Right atrium auricular region (tissue), 2 donors: Measurements from ENCODE around the gene REEP3. TPM values are rescaled to one million over a fixed set of nuclear protein-coding genes. Genes with fewer than 3 reads are reported as not detected.

ENCODE experiments used
- DNase-seq: peaks from one replicate; pipeline ENCODE4 v3.0.0-alpha.2; 2019; ENCODE audit warnings: low spot score
- H3K27ac ChIP-seq, 2 donors: fragments of 200-600 bp; sonication (generic); 1 replicate in 1 of 2; 2 replicates in 1 of 2; pipeline ENCODE4 v1.5.1; 2016 to 2019
- H3K27me3 ChIP-seq, 2 donors: fragments of 200-600 bp; sonication (generic); one replicate each; pipeline versions ENCODE4 v1.5.1 to v1.6.0; 2017 to 2019
- H3K36me3 ChIP-seq: fragments of 200-600 bp; sonication (generic); one replicate; pipeline ENCODE4 v1.5.1; 2016
- H3K4me1 ChIP-seq, 2 donors: fragments of 200-600 bp; sonication (generic); one replicate each; pipeline versions ENCODE4 v1.5.1 to v1.6.0; 2017 to 2019
- H3K4me3 ChIP-seq, 2 donors: fragments of 200-600 bp; sonication (generic); 1 replicate in 1 of 2; 2 replicates in 1 of 2; pipeline ENCODE4 v1.5.1; 2017 to 2019; ENCODE audit warnings: mild to moderate bottlenecking in 1 of 2, moderate library complexity in 1 of 2
- H3K9me3 ChIP-seq, 2 donors: fragments of 200-600 bp; sonication (generic); one replicate each; pipeline ENCODE4 v1.5.1; 2019
- CTCF ChIP-seq, 2 donors: fragments of 200-600 bp; sonication (generic); IDR thresholded peaks; one replicate each; pipeline ENCODE4 v1.5.1; 2019; ENCODE audit warnings: antibody characterized with exemption in 2 of 2
- total RNA-seq, 2 donors: library from RNA; depleted of rRNA; stranded (reverse); fragments of >200 nt; gene quantifications; one replicate each; pipeline ENCODE4 v1.1.0, GENCODE V29; 2016

The REEP3 gene
- total RNA-seq, 2 donors from 2014 or later: 41.4 to 42.7 TPM

- no peaks in the 10 kb centered on the region for H3K27me3 ChIP-seq
- no peak for TF ChIP-seq CTCF (IDR thresholded peaks at IDR 0.05)
- H3K36me3 ChIP-seq: no peaks in the 10 kb centered on the region
- no peaks in the 10 kb centered on the region for H3K9me3 ChIP-seq
- no peak for DNase-seq
- no peak overlapping the region for H3K27ac ChIP-seq
- H3K4me1 ChIP-seq: peaks cover 0 to 9% of the 10 kb centered on the region in 2 donors
- H3K4me3 ChIP-seq: no peak overlapping the region
Observed at GRCh38 chr10:63553473-63553872, 32.3 kb downstream of the REEP3 start.

DNA sequence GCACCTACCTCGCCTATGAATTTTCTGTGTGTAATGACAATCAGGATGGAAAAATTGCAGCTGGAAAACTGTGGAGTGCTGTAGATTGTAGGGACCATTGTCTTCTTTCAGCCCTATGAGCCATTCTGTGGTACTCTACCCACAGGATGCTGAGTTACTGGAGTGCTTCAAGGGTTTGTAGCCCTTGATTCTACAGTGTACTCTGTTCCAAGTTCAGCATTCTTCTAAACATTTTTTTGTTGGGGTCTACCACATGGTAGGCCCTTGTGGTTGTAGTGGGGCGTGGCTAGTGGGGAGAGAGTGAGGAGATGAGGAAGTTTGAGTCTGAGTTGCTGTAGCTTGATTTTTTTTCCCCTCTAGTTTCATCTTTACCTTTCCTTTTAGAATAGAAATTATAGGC is 33.5 kb downstream of the REEP3 start:
- H3K27ac ChIP-seq: no peak overlapping the region
- H3K27me3 ChIP-seq: no peaks in the 10 kb centered on the region
- no peaks in the 10 kb centered on the region for H3K36me3 ChIP-seq
- no peaks in the 10 kb centered on the region for H3K9me3 ChIP-seq
- no peak for DNase-seq
- no peak overlapping the region for H3K4me3 ChIP-seq
- no peak for TF ChIP-seq CTCF (IDR thresholded peaks at IDR 0.05)
- peaks cover 0 to 5% of the 10 kb centered on the region in 2 donors for H3K4me1 ChIP-seq

DNA sequence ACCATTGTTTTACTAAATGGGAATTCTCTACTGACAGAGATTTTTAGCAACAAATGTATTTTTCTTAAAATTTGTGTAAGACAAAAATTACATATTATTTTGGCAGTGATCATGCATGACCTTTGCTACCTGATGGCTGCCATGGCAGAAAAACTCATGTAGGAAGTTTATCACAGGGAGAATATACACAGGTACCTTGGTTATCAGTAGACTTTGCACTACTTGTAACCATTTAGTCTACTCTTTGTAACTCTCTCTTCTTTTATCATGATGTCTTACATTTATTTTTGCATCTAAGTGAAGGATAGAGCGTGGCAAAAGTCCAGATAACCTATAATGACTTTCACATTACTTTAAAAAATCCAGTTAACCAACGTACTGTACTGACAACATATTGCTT is 34.1 kb downstream of the REEP3 start:
- H3K27ac ChIP-seq: no peak overlapping the region
- no peaks in the 10 kb centered on the region for H3K27me3 ChIP-seq
- no peaks in the 10 kb centered on the region for H3K4me1 ChIP-seq
- H3K36me3 ChIP-seq: no peaks in the 10 kb centered on the region
- TF ChIP-seq CTCF (IDR thresholded peaks at IDR 0.05): no peak
- H3K9me3 ChIP-seq: no peaks in the 10 kb centered on the region
- H3K4me3 ChIP-seq: no peak overlapping the region
- no peak for DNase-seq

- Histone ChIP-seq H3K4me3 (no peak overlapping the region), H3K4me1 (no peaks in the 10 kb centered on the region)
Observed at GRCh38 chr10:63558132-63558784, 37.1 kb downstream of the REEP3 start.

DNA sequence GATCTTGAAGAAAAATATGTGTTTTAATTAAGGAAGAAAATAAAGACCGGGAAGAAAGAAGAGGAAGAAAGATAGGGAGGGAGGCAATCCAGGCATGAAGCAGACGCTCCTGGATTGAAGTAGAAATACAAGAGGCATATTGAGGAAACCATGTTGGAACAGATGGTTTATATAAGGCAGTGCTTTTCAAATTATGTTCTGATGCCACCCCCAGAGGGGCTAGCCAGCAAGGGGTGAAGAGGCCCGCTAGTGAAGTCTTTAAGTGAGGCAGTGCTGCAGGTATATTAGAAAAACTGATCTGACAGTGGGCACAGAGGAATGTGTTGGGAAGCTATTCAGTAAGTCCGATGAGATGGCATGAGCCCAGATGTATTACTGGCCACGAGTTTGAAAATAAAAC is 40.1 kb downstream of the REEP3 start:
- Histone ChIP-seq H3K4me1 (no peaks in the 10 kb centered on the region), H3K4me3 (no peak overlapping the region), H3K9me3 (no peaks in the 10 kb centered on the region), H3K27ac (no peak overlapping the region), H3K36me3 (no peaks in the 10 kb centered on the region), H3K27me3 (no peaks in the 10 kb centered on the region)
- DNase-seq: no peak
- TF ChIP-seq CTCF (IDR thresholded peaks at IDR 0.05): no peak

More at GRCh38 chr10:63558132-63558784, 37.1 kb downstream of the REEP3 start:
- no peaks in the 10 kb centered on the region for H3K9me3 ChIP-seq
- no peak overlapping the region for H3K27ac ChIP-seq
- DNase-seq: no peak
- no peaks in the 10 kb centered on the region for H3K27me3 ChIP-seq
- H3K36me3 ChIP-seq: no peaks in the 10 kb centered on the region
- no peak for TF ChIP-seq CTCF (IDR thresholded peaks at IDR 0.05)

GRCh38 chr10:63562391-63562790 is 41.2 kb downstream of the REEP3 start:
- Histone ChIP-seq H3K27ac (no peak overlapping the region), H3K4me3 (no peak overlapping the region), H3K27me3 (no peaks in the 10 kb centered on the region), H3K9me3 (no peaks in the 10 kb centered on the region), H3K4me1 (no peaks in the 10 kb centered on the region), H3K36me3 (no peaks in the 10 kb centered on the region)
- no peak for TF ChIP-seq CTCF (IDR thresholded peaks at IDR 0.05)
- no peak for DNase-seq
